ENCODE results near the gene OTC.

GRCh38 chrX:38311743-38312142 lies 40.7 kb upstream of the OTC start:
- TF ChIP-seq, protein P1, sequence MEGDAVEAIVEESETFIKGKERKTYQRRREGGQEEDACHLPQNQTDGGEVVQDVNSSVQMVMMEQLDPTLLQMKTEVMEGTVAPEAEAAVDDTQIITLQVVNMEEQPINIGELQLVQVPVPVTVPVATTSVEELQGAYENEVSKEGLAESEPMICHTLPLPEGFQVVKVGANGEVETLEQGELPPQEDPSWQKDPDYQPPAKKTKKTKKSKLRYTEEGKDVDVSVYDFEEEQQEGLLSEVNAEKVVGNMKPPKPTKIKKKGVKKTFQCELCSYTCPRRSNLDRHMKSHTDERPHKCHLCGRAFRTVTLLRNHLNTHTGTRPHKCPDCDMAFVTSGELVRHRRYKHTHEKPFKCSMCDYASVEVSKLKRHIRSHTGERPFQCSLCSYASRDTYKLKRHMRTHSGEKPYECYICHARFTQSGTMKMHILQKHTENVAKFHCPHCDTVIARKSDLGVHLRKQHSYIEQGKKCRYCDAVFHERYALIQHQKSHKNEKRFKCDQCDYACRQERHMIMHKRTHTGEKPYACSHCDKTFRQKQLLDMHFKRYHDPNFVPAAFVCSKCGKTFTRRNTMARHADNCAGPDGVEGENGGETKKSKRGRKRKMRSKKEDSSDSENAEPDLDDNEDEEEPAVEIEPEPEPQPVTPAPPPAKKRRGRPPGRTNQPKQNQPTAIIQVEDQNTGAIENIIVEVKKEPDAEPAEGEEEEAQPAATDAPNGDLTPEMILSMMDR (IDR thresholded peaks at IDR 0.05) = no peak
- no peak for TF ChIP-seq EP300 (IDR thresholded peaks at IDR 0.05)
